Endothelial cell of umbilical vein (primary cell): ENCODE measurements around the gene SARS2. TPM values are rescaled to one million over a fixed set of nuclear protein-coding genes. Genes with fewer than 3 reads are reported as not detected.

Source experiments
- BruUV-seq: library from RNA; stranded (reverse); fragments of 400-500 nt; replicated peaks from 2 replicates; lab custom pipeline; 2021; lab: Mats Ljungman, UMichigan
- CTCF ChIA-PET: fragments of 300-600, 350-600 bp; sonication (Branson Sonifier 250); formaldehyde crosslinking; loops from one replicate; lab custom pipeline; 2021; ENCODE audit warnings: antibody characterized with exemption, inconsistent platforms; lab: Charles Lee
- POLR2A ChIA-PET: fragments of 300-600, 350-600 bp; sonication (Branson Sonifier 250); formaldehyde crosslinking; loops from one replicate; lab custom pipeline; 2021; ENCODE audit warnings: antibody characterized with exemption, inconsistent platforms; lab: Charles Lee
- DNase-seq: peaks from one replicate; pipeline ENCODE4 v3.0.0-alpha.2; 2011; ENCODE audit warnings: low read depth, low spot score
- FAIRE-seq: peaks from 2 replicates; lab custom pipeline; 2011; peaks lifted over from hg19 to GRCh38; lab: Jason Lieb, UNC
- H2AFZ ChIP-seq: 2 replicates; pipeline ENCODE4 v1.6.0; 2012; ENCODE audit warnings: low read depth, low read length, control low read depth, inconsistent platforms
- H3K27ac ChIP-seq: 2 replicates; pipeline ENCODE4 v1.5.1; 2011; ENCODE audit warnings: low read depth, mild to moderate bottlenecking, control low read depth, low read length, moderate library complexity; ENCODE audit not compliant: insufficient read depth
- H3K27me3 ChIP-seq, 2 experiments: 2 replicates each; pipeline versions ENCODE4 v1.6.0 to v1.6.1; 2011; ENCODE audit warnings: low read length in 2 of 2, mixed read lengths in 1 of 2; ENCODE audit not compliant: control insufficient read depth in 2 of 2, insufficient read depth in 2 of 2
- H3K36me3 ChIP-seq, 2 experiments: 2 replicates in 1 of 2; 3 replicates in 1 of 2; pipeline ENCODE4 v1.5.1; 2011; ENCODE audit warnings: low read length in 2 of 2, mild to moderate bottlenecking in 1 of 2, moderate library complexity in 1 of 2; ENCODE audit not compliant: control insufficient read depth in 2 of 2, insufficient read depth in 2 of 2; ENCODE audit errors: extremely low read depth in 1 of 2
- H3K4me1 ChIP-seq: 3 replicates; pipeline ENCODE4 v1.5.1; 2011; ENCODE audit warnings: mild to moderate bottlenecking, low read length; ENCODE audit not compliant: control insufficient read depth, insufficient read depth; ENCODE audit errors: extremely low read depth
- H3K4me2 ChIP-seq: 2 replicates; pipeline ENCODE4 v1.6.1; 2011; ENCODE audit warnings: low read length, control low read depth, mixed read lengths; ENCODE audit not compliant: insufficient read depth
- H3K4me3 ChIP-seq, 3 experiments: fragments of 200-600 bp in 1 of 3; sonication (generic), shearing (Covaris generic) in 1 of 3; replicated peaks in 1 of 3; 2 replicates each; pipeline ENCODE4 v1.5.1; 2011 to 2016; ENCODE audit warnings: control low read depth in 3 of 3, low read length in 3 of 3, mild to moderate bottlenecking in 2 of 3, inconsistent platforms in 1 of 3, low read depth in 1 of 3, moderate library complexity in 1 of 3; ENCODE audit not compliant: insufficient read depth in 1 of 3
- H3K79me2 ChIP-seq: 2 replicates; pipeline ENCODE4 v1.6.0; 2012; ENCODE audit warnings: low read length, inconsistent platforms; ENCODE audit not compliant: control insufficient read depth, insufficient read depth
- H3K9ac ChIP-seq: replicated peaks from 2 replicates; pipeline ENCODE3; 2011; ENCODE audit warnings: low read length, control low read depth; ENCODE audit not compliant: insufficient read depth; ENCODE audit errors: extremely low read depth
- H3K9me1 ChIP-seq: replicated peaks from 3 replicates; pipeline ENCODE4 v1.6.0; 2011; ENCODE audit warnings: mild to moderate bottlenecking, low read length; ENCODE audit not compliant: control insufficient read depth, insufficient read depth; ENCODE audit errors: extremely low read depth
- H3K9me3 ChIP-seq: replicated peaks from 2 replicates; pipeline ENCODE4 v1.5.1; 2012; ENCODE audit warnings: low read length, inconsistent platforms; ENCODE audit not compliant: control insufficient read depth, insufficient read depth
- H4K20me1 ChIP-seq: replicated peaks from 2 replicates; pipeline ENCODE3; 2011; ENCODE audit warnings: mild to moderate bottlenecking, low read length; ENCODE audit not compliant: control insufficient read depth, insufficient read depth; ENCODE audit errors: extremely low read depth
- EZH2 ChIP-seq: IDR thresholded peaks from 2 replicates; pipeline ENCODE4 v1.6.1; 2012; ENCODE audit warnings: borderline replicate concordance, low read depth, mild to moderate bottlenecking, moderate library complexity, low read length, inconsistent platforms; ENCODE audit not compliant: severe bottlenecking
- GATA2 ChIP-seq: IDR thresholded peaks from 2 replicates; pipeline ENCODE4 v1.7.0; 2011; ENCODE audit warnings: low read depth, mild to moderate bottlenecking, moderate library complexity, mixed read lengths, low read length; ENCODE audit not compliant: insufficient read length, insufficient read depth
- JUN ChIP-seq: IDR thresholded peaks from 2 replicates; pipeline ENCODE4 v1.6.1; 2011; ENCODE audit warnings: borderline replicate concordance, low read depth; ENCODE audit not compliant: insufficient read length, insufficient read depth
- MYC ChIP-seq: IDR thresholded peaks from one replicate; pipeline ENCODE4 v1.6.1; 2011; ENCODE audit warnings: mild to moderate bottlenecking, low read depth, low read length
- POLR2AphosphoS5 ChIP-seq: IDR thresholded peaks from 2 replicates; pipeline ENCODE4 v1.6.1; 2012; ENCODE audit warnings: low read depth, mild to moderate bottlenecking, control low read depth, low read length, moderate library complexity; ENCODE audit not compliant: insufficient read depth
- dilution Hi-C: fragments of 300-500 bp; cut with MboI; formaldehyde crosslinking; loops from one replicate; pipeline ENCODE4 v1.15.0; 2019; ENCODE audit warnings: low sequenced_read_pairs; ENCODE audit not compliant: extremely low pct_ligation_motif_present
- intact Hi-C: fragments of 100-400 bp; cut with micrococcal nuclease; formaldehyde crosslinking; loops from one replicate; pipeline ENCODE4 v1.10.0; 2022
- polyA plus RNA-seq, 4 experiments: library from polyadenylated mRNA; depleted of rRNA in 3 of 4; stranded (reverse) in 3 of 4; unstranded in 1 of 4; fragments of >200 nt; gene quantifications; 2 replicates each; pipeline versions ENCODE4 v1.2.1 to v1.2.3, GENCODE V29; 2011 to 2012; ENCODE audit warnings: missing spikeins in 1 of 4
- total RNA-seq: library from RNA; stranded (reverse); gene quantifications from 2 replicates; pipeline ENCODE4 v1.2.3, GENCODE V29; 2021
- TF ChIP-seq, protein P1 (sequence below), 2 donors: IDR thresholded peaks; 1 replicate in 1 of 2; 2 replicates in 1 of 2; pipeline ENCODE4 v1.5.1; 2011; ENCODE audit warnings: low read length in 2 of 2, mild to moderate bottlenecking in 2 of 2, moderate library complexity in 2 of 2, control low read depth in 1 of 2, inconsistent platforms in 1 of 2, low read depth in 1 of 2; ENCODE audit not compliant: insufficient read depth in 1 of 2; ENCODE audit errors: extremely low read depth in 1 of 2

The SARS2 gene
- total and polyA plus RNA-seq, 2 donors (not counting 3 experiments of a cell fraction or from before 2014, with no cell fraction given) = 40.3 to 43.7 TPM

DNA sequence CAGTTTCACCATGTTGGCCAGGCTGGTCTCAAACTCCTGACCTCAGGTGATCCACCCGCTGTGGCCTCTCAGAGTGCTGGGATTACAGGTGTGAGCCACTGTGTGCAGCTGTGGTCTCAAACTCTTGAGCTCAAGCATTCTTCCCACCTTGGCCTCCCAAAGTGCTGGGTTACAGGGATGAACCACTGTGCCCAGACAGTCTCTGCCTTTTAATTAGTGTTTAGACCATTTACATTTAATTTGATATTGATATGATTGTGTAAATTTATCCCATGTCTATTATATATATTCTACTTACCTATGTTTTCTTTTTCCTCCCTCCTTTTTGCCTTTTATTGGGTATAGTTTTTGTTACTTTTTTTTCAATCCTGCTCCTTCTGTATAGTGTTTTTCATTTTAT is 28.9 kb downstream of the SARS2 start:
- Histone ChIP-seq H2AFZ (no peak overlapping the region), H3K36me3 (peaks cover 0 to 12% of the 10 kb centered on the region in 2 experiments), H3K4me2 (peak overlapping the region; percentile 99), H3K79me2 (peaks cover 5% of the 10 kb centered on the region), H3K27me3 (no peaks in the 10 kb centered on the region), H3K9ac (no peak overlapping the region), H3K4me1 (peaks cover 22% of the 10 kb centered on the region), H3K27ac (no peak overlapping the region), H4K20me1 (no peaks in the 10 kb centered on the region), H3K9me3 (no peaks in the 10 kb centered on the region), H3K4me3 (no peak overlapping the region), H3K9me1 (no peaks in the 10 kb centered on the region)
- BruUV-seq = no TSS peak
- intact Hi-C loops = no loop called here
- no peak for DNase-seq
- TF ChIP-seq GATA2 = no peak
- TF ChIP-seq JUN = no peak
- no peak for TF ChIP-seq MYC
- TF ChIP-seq EZH2 = no peak
- no peak for TF ChIP-seq POLR2AphosphoS5
- TF ChIP-seq, protein P1, sequence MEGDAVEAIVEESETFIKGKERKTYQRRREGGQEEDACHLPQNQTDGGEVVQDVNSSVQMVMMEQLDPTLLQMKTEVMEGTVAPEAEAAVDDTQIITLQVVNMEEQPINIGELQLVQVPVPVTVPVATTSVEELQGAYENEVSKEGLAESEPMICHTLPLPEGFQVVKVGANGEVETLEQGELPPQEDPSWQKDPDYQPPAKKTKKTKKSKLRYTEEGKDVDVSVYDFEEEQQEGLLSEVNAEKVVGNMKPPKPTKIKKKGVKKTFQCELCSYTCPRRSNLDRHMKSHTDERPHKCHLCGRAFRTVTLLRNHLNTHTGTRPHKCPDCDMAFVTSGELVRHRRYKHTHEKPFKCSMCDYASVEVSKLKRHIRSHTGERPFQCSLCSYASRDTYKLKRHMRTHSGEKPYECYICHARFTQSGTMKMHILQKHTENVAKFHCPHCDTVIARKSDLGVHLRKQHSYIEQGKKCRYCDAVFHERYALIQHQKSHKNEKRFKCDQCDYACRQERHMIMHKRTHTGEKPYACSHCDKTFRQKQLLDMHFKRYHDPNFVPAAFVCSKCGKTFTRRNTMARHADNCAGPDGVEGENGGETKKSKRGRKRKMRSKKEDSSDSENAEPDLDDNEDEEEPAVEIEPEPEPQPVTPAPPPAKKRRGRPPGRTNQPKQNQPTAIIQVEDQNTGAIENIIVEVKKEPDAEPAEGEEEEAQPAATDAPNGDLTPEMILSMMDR (IDR thresholded peaks at IDR 0.05; ENCODE audit: extremely low read depth in 1 of 2, insufficient read depth in 1 of 2, low read depth in 1 of 2, low read length in 2 of 2) = no peak
- ChIA-PET CTCF (interaction anchor here (1.1 to 2.4 kb wide), 3 partner anchors 10 to 132 kb away, joined by 3 to 16 read pairs (median 5); partner anchors contain the start of genes CCER2, MRPS12 and SARS2), POLR2A (no interaction called here)
- dilution Hi-C loops = no loop called here
- no peak for FAIRE-seq
